Activated B cell treated with CpG ODN at 0.5 μM for 24 hours (primary cell): Measurements from ENCODE around the gene BABAM2. TPM values are rescaled to one million over a fixed set of nuclear protein-coding genes. Genes with fewer than 3 reads are reported as not detected.

Source experiments
- ATAC-seq: fragments of 200-7000 bp; cut with Tn5 transposase; one replicate; pipeline ENCODE4 v1.10.0; 2021; ENCODE audit warnings: low read depth, mild to moderate bottlenecking, moderate library complexity
- CTCF ChIA-PET: fragments of 350-600 bp; sonication (Branson Sonifier 250); formaldehyde crosslinking; loops from one replicate; lab custom pipeline; 2021; ENCODE audit warnings: antibody characterized with exemption; lab: Charles Lee
- POLR2A ChIA-PET: fragments of 350-600 bp; sonication (Branson Sonifier 250); formaldehyde crosslinking; loops from one replicate; lab custom pipeline; 2021; ENCODE audit warnings: antibody characterized with exemption; lab: Charles Lee
- DNase-seq: peaks from one replicate; pipeline ENCODE4 v3.0.0; 2022
- H3K27ac Mint-ChIP-seq: one replicate; pipeline ENCODE4 v1.8.0; 2020; ENCODE audit warnings: mixed read lengths
- H3K27me3 Mint-ChIP-seq: one replicate; pipeline ENCODE4 v1.8.0; 2021; ENCODE audit warnings: mixed read lengths
- H3K36me3 Mint-ChIP-seq: one replicate; pipeline ENCODE4 v1.8.0; 2021; ENCODE audit warnings: low read depth, mixed read lengths
- H3K4me1 Mint-ChIP-seq: one replicate; pipeline ENCODE4 v1.8.0; 2021; ENCODE audit warnings: mixed read lengths
- H3K4me3 Mint-ChIP-seq: one replicate; pipeline ENCODE4 v1.8.0; 2020; ENCODE audit warnings: mild to moderate bottlenecking, mixed read lengths
- H3K9me3 Mint-ChIP-seq: one replicate; pipeline ENCODE4 v1.8.0; 2020; ENCODE audit warnings: mixed read lengths
- CTCF ChIP-seq: fragments of 200-600 bp; IDR thresholded peaks from one replicate; pipeline ENCODE4 v1.8.0; 2022; ENCODE audit warnings: antibody characterized with exemption, mild to moderate bottlenecking
- intact Hi-C: fragments of 100-400 bp; cut with micrococcal nuclease; formaldehyde crosslinking; loops from one replicate; pipeline ENCODE4 v1.15.1; 2024
- total RNA-seq: library from RNA; stranded (reverse); gene quantifications from 2 replicates; pipeline ENCODE4 v1.2.3, GENCODE V29; 2022

BABAM2 gene
- total RNA-seq, 1 donor from 2014 or later = 55.6 TPM

- ChIA-PET POLR2A (no interaction called here), CTCF (no interaction called here)
- no peak for TF ChIP-seq CTCF
- Mint-ChIP-seq H3K36me3 (peaks cover 25% of the 10 kb centered on the region), H3K27me3 (no peaks in the 10 kb centered on the region), H3K4me3 (no peak overlapping the region), H3K27ac (no peak overlapping the region), H3K9me3 (no peaks in the 10 kb centered on the region), H3K4me1 (peaks cover 3% of the 10 kb centered on the region)
- no peak for DNase-seq
- intact Hi-C loops = no loop called here
- no peak for ATAC-seq
These were observed 49.7 kb downstream of the BABAM2 start for GRCh38 chr2:27940090-27940671.

- ATAC-seq = no peak
- peaks cover 3% of the 10 kb centered on the region for H3K4me1 Mint-ChIP-seq
- DNase-seq = no peak
- H3K27me3 Mint-ChIP-seq = no peaks in the 10 kb centered on the region
- H3K9me3 Mint-ChIP-seq = no peaks in the 10 kb centered on the region
- intact Hi-C loops = no loop called here
- H3K27ac Mint-ChIP-seq = no peak overlapping the region
- ChIA-PET CTCF (no interaction called here), POLR2A (no interaction called here)
- H3K36me3 Mint-ChIP-seq = peaks cover 22% of the 10 kb centered on the region
- TF ChIP-seq CTCF = no peak
- no peak overlapping the region for H3K4me3 Mint-ChIP-seq
These were observed 50.5 kb downstream of the BABAM2 start for GRCh38 chr2:27940982-27941381.

GRCh38 chr2:27942612-27943547 lies 52.4 kb downstream of the BABAM2 start:
- no peak for ATAC-seq
- no peak for DNase-seq
- TF ChIP-seq CTCF = no peak
- Mint-ChIP-seq H3K27me3 (no peaks in the 10 kb centered on the region), H3K36me3 (peaks cover 15% of the 10 kb centered on the region), H3K27ac (no peak overlapping the region), H3K4me3 (no peak overlapping the region), H3K4me1 (peaks cover 11% of the 10 kb centered on the region), H3K9me3 (no peaks in the 10 kb centered on the region)
- ChIA-PET CTCF (no interaction called here), POLR2A (no interaction called here)
- intact Hi-C loops = no loop called here

- H3K9me3 Mint-ChIP-seq = no peaks in the 10 kb centered on the region
- H3K27me3 Mint-ChIP-seq = no peaks in the 10 kb centered on the region
- intact Hi-C loops = no loop called here
- CTCF ChIA-PET = no interaction called here
- DNase-seq = no peak
- H3K4me1 Mint-ChIP-seq = peaks cover 34% of the 10 kb centered on the region
- no peak overlapping the region for H3K27ac Mint-ChIP-seq
- peak overlapping the region; percentile 25 for H3K4me3 Mint-ChIP-seq
- POLR2A ChIA-PET = no interaction called here
- no peak for ATAC-seq
- TF ChIP-seq CTCF = no peak
- peaks cover 13% of the 10 kb centered on the region for H3K36me3 Mint-ChIP-seq
These were observed 56.1 kb downstream of the BABAM2 start for GRCh38 chr2:27946530-27947060.

- ATAC-seq (no peak), DNase-seq (no peak)
- Mint-ChIP-seq H3K4me3 (no peak overlapping the region), H3K4me1 (peaks cover 46% of the 10 kb centered on the region), H3K36me3 (peaks cover 11% of the 10 kb centered on the region), H3K9me3 (peaks cover 8% of the 10 kb centered on the region), H3K27me3 (no peaks in the 10 kb centered on the region), H3K27ac (no peak overlapping the region)
- ChIA-PET POLR2A (no interaction called here), CTCF (no interaction called here)
- intact Hi-C loops = no loop called here
- no peak for TF ChIP-seq CTCF
These were observed 61.5 kb downstream of the BABAM2 start for GRCh38 chr2:27952070-27952469.
